GM21528 (cell line): Measurements from ENCODE around the gene MAPK13.

Experiments
- ATAC-seq: cut with Tn5 transposase; IDR thresholded peaks from one replicate; pipeline ENCODE4 v1.9.1; 2021; ENCODE audit warnings: mild to moderate bottlenecking, moderate library complexity; ENCODE audit not compliant: unreplicated experiment, low FRiP score

Gene MAPK13

DNA sequence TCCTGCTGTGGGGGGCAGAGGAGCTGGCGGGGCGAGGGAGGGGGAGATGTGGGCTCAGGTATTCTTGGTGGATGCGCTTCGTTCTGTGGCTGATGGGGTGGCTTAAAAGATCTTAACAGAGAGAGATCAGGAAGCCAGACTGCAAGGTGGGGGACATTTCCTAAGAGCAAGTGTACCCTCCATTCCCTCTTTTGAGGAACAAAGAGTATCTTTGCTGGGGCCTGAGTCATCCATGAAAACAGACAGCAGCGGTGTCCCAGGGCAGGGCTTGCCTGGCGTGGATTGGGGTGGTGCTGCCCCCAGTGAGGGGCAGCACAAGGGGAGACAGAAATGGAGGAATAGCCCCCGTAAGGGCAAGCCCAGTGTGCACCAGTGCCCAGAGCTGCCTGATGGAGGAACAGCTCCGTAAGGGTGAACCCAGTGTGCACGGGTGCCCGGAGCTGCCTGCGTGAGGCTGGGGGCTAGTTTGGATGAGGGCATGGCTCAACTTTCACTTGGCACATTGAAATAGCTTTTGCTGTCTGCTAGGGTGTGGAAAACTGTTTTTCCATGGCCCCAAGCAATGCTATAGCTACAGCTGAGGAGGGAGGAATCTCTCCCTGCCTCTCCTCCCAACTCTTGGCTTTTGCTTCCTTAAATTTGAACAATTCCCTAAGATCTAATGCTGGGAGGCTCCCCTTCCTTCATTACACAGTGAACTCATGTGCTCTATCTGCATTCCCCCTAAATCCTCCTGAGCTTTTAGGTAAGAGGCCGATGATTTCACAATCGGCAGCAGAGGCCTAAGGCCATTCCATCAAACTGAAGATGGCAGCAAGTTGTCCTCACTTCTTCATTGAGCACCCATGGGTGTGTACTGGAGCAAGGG is 12.9 kb downstream of the MAPK13 start:
- ATAC-seq, result no peak

- no peak for ATAC-seq
These were observed 15.2 kb downstream of the MAPK13 start for GRCh38 chr6:36145495-36145894.

- no peak for ATAC-seq
These were observed 17.0 kb downstream of the MAPK13 start for GRCh38 chr6:36147294-36147693.

DNA sequence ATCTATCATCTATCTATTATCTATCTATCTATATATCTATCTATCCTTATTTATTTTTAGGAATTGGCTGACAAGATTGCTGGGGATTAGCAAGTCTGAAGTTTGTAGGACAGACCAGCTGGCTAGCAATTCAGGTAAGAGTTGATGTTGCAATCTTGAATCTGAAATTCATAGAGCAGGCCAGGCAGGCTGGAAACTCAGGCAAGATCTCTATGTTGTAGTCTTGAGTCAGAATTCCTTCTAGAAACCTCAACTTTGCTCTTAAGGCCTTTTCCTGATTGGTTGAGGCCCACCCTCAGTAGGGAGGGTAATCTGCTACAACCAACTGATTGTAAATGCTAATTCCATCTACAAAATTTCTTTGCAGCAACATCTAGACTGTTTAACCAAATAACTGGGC is 19.2 kb downstream of the MAPK13 start:
- no peak for ATAC-seq

DNA sequence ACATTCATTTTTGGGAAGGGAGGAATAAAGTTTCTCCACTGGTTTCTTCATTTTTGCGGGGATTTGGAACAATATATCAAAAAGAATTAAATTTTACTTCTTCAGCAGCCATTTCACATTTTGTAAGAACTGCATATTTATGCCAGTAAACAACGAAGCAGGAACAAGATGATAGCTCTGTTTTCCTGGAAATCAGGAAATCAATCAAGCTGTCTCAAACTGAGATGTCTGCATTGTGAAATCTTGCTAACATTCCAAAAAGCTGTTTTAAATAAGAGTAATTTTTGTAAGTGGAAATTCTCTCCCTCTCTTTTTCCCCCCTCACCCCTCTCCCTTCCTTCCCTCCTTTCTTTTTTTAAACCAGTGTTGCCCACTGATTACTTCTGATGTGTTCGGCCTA is 20.0 kb downstream of the MAPK13 start:
- no peak for ATAC-seq

DNA sequence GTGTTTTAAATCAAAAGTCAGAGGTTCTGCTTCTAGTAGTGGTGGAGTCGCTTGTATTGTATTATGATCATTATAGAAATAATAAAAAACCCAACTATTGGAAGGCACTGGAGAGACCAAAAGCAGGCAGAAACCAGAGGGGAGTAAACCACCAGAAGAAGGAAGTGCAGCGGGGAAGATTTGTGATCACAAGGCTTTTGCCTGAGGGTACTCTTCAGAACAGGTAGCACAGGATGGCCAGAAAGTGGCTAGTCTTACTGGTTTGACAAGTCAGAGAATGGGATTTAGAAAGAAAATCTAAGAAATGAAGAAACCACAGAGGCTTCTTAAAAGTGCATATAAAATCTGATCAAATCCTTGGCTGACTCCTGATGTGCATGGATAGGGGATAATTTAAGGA is 24.0 kb downstream of the MAPK13 start:
- ATAC-seq, result no peak

DNA sequence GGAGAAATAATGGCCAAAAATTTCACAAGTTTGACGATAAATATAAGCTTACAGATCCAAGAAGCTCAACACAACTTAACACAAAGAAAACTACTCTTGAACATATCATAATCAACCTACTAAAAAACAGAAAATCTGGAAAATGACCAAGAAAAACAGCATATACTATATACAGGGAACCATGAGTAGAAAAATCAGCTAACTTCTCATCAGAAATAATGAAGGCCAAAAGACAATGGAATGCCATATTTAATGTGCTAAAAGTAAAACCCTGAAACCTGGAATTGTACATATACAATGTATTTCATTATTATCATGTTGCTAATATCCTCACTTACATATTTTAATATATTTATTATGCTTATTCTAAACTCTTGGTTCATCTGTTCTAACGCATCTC is 25.3 kb downstream of the MAPK13 start:
- no peak for ATAC-seq

- ATAC-seq, result no peak
These were observed 29.9 kb downstream of the MAPK13 start for GRCh38 chr6:36160147-36160760.

DNA sequence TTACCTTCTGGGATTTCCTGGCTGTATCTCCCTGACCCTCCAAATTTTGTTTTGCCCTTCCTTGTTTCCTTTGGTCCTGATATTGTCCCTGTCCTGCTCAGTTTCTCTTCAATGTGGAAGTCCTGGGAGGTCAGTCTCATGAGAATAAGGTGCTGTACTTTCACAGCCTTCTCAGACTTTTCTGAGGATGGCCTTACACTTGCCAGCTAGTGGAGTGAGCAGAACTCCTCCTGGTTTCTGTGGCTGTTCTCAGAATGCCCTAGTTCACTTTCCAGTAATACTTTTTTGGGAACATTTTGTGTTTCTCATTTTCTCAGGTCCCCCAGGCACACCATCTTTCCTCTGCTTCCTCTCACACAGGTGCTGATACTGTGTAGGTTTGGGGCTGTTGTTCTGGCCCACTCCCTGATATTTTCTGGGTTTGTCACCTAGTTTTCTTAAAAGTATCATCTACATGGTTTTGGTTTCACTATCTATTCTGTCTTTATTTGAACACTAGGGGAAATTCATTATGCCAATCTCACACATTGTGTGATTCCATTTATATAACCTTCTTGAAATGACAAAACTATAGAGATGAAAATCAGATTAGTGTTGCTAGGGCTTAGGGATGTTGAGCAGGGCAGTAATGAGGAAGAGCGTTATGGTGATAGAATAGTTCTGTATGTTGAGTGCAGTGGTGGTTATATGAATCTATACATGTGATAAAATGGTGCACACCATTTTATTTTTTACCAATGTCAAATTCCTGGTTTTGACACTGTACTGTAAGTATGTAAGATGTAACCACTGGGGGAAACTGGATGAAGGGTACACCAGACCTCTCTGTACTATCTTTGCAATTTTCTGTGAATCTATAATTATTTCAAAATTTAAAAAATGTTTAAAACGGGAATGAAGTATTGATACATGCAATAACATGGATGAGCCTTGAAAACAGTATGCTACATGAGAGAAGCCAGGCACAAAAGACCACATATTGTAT is 39.0 kb downstream of the MAPK13 start:
- no peak for ATAC-seq

DNA sequence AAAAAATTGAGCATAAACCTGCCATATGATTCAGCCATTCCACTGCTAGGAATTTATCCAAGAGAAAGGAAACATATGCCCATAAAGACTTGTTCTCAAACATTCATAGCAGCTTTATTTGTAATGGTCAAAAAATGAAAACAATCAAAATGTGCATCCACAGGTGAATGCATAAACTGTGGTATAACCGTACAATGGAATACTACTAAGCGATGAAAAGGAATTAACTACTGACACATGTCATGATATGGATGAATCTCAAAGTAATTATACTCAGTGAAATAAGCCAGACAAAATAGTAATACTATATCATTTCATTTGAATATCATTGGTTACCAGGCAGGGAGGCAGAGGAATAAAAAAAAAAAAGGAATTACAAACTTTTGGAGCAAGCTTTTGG is 40.4 kb downstream of the MAPK13 start:
- ATAC-seq, result no peak

GRCh38 chr6:36171573-36171972 is 41.3 kb downstream of the MAPK13 start:
- no peak for ATAC-seq

GRCh38 chr6:36177166-36177565 is 46.9 kb downstream of the MAPK13 start:
- no peak for ATAC-seq

- ATAC-seq, result no peak
These were observed 48.2 kb downstream of the MAPK13 start for GRCh38 chr6:36178544-36178943.

DNA sequence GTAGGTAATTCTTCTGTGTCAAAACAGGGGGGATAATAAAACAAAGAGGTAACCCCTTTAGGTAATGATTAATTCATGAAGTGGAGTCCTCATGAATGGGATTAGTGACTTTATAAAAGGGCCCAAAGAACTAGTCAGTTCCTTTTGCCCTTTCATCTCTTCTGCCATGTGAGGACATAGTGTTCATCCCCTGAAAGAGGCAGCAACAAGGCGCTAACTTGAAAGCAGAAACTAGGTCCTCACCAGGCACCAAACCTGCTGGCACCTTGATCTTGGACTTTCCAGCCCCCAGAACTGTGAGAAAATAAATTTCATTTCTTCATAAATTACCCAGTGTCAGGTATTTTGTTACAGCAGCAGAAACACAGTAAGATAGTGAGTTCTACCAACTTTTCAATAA is 49.8 kb downstream of the MAPK13 start:
- ATAC-seq, result no peak

DNA sequence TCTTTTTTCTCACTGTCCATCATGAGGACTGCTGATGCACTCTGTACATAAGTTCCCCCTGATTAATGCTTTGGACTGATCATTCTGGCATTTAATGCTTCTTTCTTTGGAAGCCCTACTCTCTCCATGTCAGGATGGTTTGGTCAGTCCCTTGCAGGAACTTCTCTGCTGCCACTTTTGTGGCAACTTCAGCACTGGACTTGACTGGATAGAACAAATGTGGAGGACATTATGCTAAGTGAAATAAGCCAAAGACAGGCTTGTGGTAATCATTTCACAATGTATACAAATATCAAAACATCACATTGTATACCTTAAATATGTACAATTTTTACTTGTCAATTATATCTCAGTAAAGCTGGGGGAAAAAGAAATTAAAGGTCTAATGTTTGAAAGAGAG is 54.0 kb downstream of the MAPK13 start:
- ATAC-seq, result no peak

GRCh38 chr6:36186199-36186598 is 55.9 kb downstream of the MAPK13 start:
- no peak for ATAC-seq

DNA sequence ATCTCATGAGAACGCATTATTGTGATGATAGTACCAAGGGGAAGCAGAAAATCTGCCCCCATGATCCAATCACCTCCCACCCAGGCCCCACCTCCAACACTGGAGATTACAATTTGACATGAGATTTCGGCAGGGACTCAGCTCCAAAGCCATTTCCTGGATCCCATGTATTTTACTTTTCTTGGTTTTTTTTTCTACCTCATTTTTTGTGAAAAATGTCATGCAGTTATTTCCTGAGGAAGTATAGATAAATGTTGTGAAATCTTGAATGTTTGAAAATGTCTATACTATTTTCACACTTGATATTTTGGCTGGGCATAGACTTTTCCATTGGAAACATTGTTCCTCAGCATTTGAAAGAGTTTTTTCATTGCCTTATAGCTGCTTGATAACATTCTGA is 57.1 kb downstream of the MAPK13 start:
- ATAC-seq, result no peak
